HG03342 (cell line): Measurements from ENCODE around the gene ART3.
A peak's percentile ranks its signal among the peaks of the same experiment; 100 is the strongest.

ENCODE experiments used
- ATAC-seq: cut with Tn5 transposase; IDR thresholded peaks from one replicate; pipeline ENCODE4 v1.9.1; 2021; ENCODE audit warnings: mild to moderate bottlenecking, moderate library complexity; ENCODE audit not compliant: unreplicated experiment

ART3 gene

GRCh38 chr4:76067652-76068286, 6.7 kb upstream of the ART3 start:
- no peak for ATAC-seq

GRCh38 chr4:76072760-76073159, 1.7 kb upstream of the ART3 start:
- no peak for ATAC-seq

- ATAC-seq = no peak
Observed at GRCh38 chr4:76074993-76075600, 588 bp downstream of the ART3 start.

GRCh38 chr4:76078033-76078613, 3.6 kb downstream of the ART3 start:
- no peak for ATAC-seq

GRCh38 chr4:76083386-76083988, 9.0 kb downstream of the ART3 start:
- ATAC-seq = no peak

- ATAC-seq = no peak
Observed at GRCh38 chr4:76084542-76084941, 10.0 kb downstream of the ART3 start.

GRCh38 chr4:76087007-76087769, 12.7 kb downstream of the ART3 start:
- ATAC-seq = peak; percentile 53

- ATAC-seq = no peak
Observed at GRCh38 chr4:76088719-76089118, 14.2 kb downstream of the ART3 start.

- ATAC-seq = no peak
Observed at GRCh38 chr4:76090241-76090691, 15.8 kb downstream of the ART3 start.

- ATAC-seq = no peak
Observed at GRCh38 chr4:76091052-76091451, 16.5 kb downstream of the ART3 start.

GRCh38 chr4:76095568-76095967, 21.1 kb downstream of the ART3 start:
- ATAC-seq = no peak

- no peak for ATAC-seq
Observed at GRCh38 chr4:76096076-76096475, 21.6 kb downstream of the ART3 start.

GRCh38 chr4:76105652-76106051, 31.1 kb downstream of the ART3 start:
- no peak for ATAC-seq

GRCh38 chr4:76106442-76106841, 31.9 kb downstream of the ART3 start:
- no peak for ATAC-seq

- ATAC-seq = no peak
Observed at GRCh38 chr4:76108467-76109181, 34.1 kb downstream of the ART3 start.

- no peak for ATAC-seq
Observed at GRCh38 chr4:76116821-76117220, 42.3 kb downstream of the ART3 start.

- ATAC-seq = no peak
Observed at GRCh38 chr4:76117536-76117935, 43.0 kb downstream of the ART3 start.

GRCh38 chr4:76120199-76120598, 45.7 kb downstream of the ART3 start:
- ATAC-seq = no peak

- no peak for ATAC-seq
Observed at GRCh38 chr4:76125816-76126215, 51.3 kb downstream of the ART3 start.

- no peak for ATAC-seq
Observed at GRCh38 chr4:76127754-76128153, 53.2 kb downstream of the ART3 start.

GRCh38 chr4:76141241-76141640, 66.7 kb downstream of the ART3 start:
- no peak for ATAC-seq
